Measurements from ENCODE around the gene CAMKK1.

The CAMKK1 gene

GRCh38 chr17:3893003-3893719, at the start of gene CAMKK1:
Gene CAMKK1 (minus strand): TSS chr17:3893053. CDS start chr17:3885687, 7,366 bp downstream.
- H3K4me3 ChIP-seq (replicated peaks in 1 of 2; ENCODE audit: low read depth in 2 of 2, low read length in 2 of 2): peak within 1 kb of the TSS; percentile 61 to 64
- no peak for TF ChIP-seq CTCF (IDR thresholded peaks at IDR 0.05; ENCODE audit: low read depth, low read length)
- peak; percentile 74 to 84 for DNase-seq (ENCODE audit: low read depth in 2 of 2)

GRCh38 chr17:3940965-3941698, 48.3 kb upstream of the CAMKK1 start:
- DNase-seq (ENCODE audit: low read depth in 2 of 2): no peak
- no peak for TF ChIP-seq CTCF (IDR thresholded peaks at IDR 0.05; ENCODE audit: low read depth, low read length)
- no peak overlapping the region for H3K4me3 ChIP-seq (replicated peaks in 1 of 2; ENCODE audit: low read depth in 2 of 2, low read length in 2 of 2)

DNA sequence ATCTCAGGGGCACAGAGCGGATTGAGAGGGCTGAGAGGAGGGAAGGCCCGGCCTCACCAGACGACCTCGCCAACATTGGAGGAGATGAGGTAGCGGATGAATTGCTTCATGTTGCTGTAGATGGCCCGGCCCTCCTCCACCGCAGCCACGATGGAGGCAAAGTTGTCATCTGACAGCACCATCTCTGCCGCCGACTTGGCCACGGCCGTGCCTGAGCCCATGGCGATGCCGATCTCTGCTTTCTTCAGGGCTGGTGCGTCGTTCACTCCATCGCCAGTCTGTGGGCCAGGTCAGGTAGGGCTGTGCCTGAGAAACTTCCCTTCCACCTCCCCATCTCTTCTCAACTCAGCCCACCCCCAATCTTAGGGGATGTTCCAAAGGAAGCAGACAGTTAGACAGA, 44.5 kb upstream of the CAMKK1 start:
- H3K4me3 ChIP-seq (replicated peaks in 1 of 2; ENCODE audit: low read depth in 2 of 2, low read length in 2 of 2): no peak overlapping the region
- no peak for TF ChIP-seq CTCF (IDR thresholded peaks at IDR 0.05; ENCODE audit: low read depth, low read length)
- no peak for DNase-seq (ENCODE audit: low read depth in 2 of 2)

GRCh38 chr17:3935825-3936355, 43.0 kb upstream of the CAMKK1 start:
- H3K4me3 ChIP-seq (replicated peaks in 1 of 2; ENCODE audit: low read depth in 2 of 2, low read length in 2 of 2): no peak overlapping the region
- peak; percentile 54 to 69 for DNase-seq (ENCODE audit: low read depth in 2 of 2)
- TF ChIP-seq CTCF (IDR thresholded peaks at IDR 0.05; ENCODE audit: low read depth, low read length): no peak

- DNase-seq (ENCODE audit: low read depth in 2 of 2): peak; percentile 78 to 85
- peak; percentile 75 for TF ChIP-seq CTCF (IDR thresholded peaks at IDR 0.05; ENCODE audit: low read depth, low read length)
- no peak overlapping the region for H3K4me3 ChIP-seq (replicated peaks in 1 of 2; ENCODE audit: low read depth in 2 of 2, low read length in 2 of 2)
These were observed 42.3 kb upstream of the CAMKK1 start for GRCh38 chr17:3935140-3935542.

- H3K4me3 ChIP-seq (replicated peaks in 1 of 2; ENCODE audit: low read depth in 2 of 2, low read length in 2 of 2): no peak overlapping the region
- no peak for TF ChIP-seq CTCF (IDR thresholded peaks at IDR 0.05; ENCODE audit: low read depth, low read length)
- no peak for DNase-seq (ENCODE audit: low read depth in 2 of 2)
These were observed 36.9 kb upstream of the CAMKK1 start for GRCh38 chr17:3929764-3930163.

Measured in cardiac fibroblast (primary cell).